HS-27A (cell line): ENCODE data around the gene C1orf216.
"Not testable (repeated sequence)": the region's sequence is repeated elsewhere in the genome, so short reads cannot be mapped to it uniquely, and the experiment has no call there.

Experiments
- DNase-seq: peaks from one replicate; pipeline ENCODE4 v3.0.0-alpha.2; 2012; ENCODE audit warnings: low read depth, missing footprints

C1orf216 gene

DNA sequence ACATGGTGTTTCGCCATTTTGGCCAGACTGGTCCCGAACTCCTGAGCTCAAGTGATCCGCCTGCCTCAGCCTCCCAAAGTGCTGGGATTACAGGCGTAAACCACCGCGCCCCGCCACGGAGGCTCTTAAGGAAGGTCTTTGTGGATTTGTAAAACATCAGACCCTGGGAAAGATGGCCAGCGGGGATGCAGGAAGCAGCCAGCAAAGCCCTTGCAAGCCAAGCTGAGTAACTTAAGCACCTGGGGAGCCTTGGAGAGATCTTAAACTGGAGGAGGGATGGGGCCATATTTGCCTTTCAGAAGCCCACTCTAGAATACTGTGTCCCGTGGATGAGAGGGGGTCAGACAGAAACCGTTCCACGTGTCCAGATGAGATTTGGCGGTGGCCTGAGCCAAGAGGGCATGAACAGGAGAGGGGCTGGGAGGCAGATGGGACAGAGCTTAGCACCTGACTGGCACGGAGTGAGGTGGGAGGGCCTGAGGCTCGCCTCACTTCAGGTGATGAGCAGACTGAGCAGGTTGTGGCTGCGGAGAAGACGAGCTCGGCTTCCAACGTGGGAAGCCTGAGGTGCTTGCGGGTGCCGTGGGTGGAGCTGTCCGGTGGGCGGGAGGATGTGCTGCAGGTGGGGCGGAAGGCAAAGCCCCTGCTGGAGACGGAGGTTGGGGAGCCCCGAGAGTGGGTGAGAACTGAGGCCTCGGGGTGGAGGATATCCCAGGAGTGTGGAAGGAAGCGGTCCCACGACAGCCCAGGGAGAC is 11.7 kb downstream of the C1orf216 start:
- DNase-seq, result no peak

DNA sequence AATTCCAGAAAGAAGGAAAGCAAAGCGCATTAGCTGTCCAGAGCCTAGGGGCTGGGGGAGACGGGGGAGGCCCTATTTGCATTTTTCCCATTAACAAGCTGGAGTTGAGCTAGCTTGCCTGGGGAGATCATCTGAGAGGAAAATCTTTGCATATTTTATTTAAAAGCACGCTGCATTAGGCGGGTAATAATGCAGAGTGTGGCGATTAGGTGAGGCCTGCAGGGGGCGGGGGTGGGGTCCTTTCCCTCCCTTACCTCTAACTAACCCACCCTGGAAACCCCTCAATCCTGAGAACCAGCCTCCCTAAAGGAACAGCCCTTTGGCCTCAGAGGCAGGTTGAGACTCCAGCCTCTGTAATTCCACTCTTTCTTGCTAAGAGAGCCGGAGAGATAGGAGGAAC is 16.2 kb downstream of the C1orf216 start:
- DNase-seq, result no peak

DNA sequence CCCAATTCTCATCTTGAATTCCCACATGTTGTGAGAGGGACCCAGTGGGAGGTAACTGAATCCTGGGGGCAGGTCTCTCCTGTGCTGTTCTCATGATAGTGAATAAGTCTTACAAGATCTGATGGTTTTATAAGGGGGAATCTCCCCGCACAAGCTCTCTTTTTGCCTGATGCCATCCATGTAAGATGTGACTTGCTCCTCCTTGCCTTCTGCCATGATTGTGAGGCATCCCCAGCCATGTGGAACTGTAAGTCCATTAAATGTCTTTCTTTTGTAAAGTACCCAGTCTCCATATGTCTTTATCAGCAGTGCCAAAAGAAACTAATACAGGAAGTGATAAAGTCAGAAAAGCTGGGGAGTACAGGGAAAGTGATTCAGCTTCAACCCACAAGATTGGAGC is 19.5 kb downstream of the C1orf216 start:
- DNase-seq, result not testable (repeated sequence)

DNA sequence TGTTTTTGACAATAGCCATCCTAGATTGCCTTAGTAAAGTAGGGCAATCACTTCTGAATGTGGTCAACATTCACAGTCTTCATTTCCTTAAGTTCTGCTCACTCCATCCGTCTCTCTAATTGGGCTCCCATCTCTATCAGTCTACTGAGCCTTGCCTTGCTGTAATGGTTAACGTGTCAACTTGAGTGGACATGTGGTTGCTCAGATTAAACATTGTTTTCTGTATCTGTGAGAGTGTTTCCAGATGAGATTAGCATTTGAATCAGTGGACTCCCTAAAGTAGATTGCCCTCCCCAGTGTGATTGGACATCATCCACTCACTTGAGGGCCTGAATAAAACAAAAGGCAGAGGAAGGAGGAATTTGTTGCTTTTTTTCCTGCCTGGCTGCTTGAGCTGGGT is 26.4 kb downstream of the C1orf216 start:
- no peak for DNase-seq

GRCh38 chr1:35691571-35692220 is 27.0 kb downstream of the C1orf216 start:
- no peak for DNase-seq

GRCh38 chr1:35691080-35691479 is 27.6 kb downstream of the C1orf216 start:
- DNase-seq, result no peak

GRCh38 chr1:35690103-35690502 is 28.6 kb downstream of the C1orf216 start:
- DNase-seq, result not testable (repeated sequence)

GRCh38 chr1:35688161-35688560 is 30.5 kb downstream of the C1orf216 start:
- DNase-seq, result no peak

DNA sequence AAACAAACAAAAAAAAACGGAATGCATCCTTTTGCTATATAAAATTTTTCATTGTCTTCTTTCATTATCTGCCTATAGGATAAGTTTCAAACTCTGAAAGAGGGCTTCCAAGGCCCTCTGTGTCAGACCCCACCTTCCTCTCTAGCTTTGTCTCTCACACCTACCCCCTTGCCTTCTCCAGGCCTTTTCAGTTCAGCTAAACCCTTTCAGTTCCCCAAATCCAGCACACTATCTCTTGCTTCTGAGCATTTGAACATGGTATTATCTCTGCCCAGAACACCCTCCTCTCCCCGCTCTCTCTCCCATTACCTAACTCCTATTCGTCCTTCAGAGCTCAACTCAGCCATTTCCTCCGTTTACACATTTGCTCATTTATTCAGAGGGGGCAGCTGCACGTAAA is 35.7 kb downstream of the C1orf216 start:
- no peak for DNase-seq

DNA sequence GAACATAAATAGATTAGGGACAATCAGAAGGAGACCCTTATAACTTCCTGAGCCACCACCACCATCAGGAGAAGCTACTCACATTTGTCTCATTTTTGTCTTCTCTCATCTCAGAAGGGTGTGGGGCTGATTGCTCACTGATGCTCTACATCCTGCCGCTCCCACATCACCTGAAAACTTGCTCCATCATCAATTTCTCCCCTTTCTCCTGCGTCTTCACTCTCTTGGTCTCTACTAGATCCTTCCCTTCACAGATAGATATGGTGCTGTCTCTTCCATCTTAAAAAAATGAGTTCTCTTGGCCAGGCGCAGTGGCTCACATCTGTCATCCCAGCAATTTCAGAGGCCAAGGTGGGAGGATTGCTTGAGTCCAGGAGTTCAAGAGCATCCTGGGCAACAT is 38.4 kb downstream of the C1orf216 start:
- no peak for DNase-seq

DNA sequence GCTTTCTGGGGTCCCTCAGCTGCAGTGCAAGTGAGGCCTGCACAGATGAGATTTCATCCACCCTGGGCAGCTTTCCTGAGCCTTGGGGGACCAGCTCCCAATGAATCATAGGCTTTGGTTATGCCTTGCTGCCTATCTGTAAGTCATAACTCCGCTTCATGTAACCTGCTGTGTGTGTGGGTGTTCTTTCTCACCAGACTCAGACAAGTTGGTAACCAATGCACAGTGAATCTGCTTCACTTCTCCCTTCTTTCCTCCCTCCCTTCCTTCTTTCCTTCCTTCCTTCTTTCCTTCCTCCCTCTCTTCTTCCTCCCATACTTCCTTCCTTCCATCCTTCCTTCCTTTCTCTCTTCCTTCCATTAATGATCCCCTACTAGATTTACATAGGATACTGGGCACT is 42.9 kb downstream of the C1orf216 start:
- DNase-seq, result no peak

GRCh38 chr1:35674111-35674510 is 44.6 kb downstream of the C1orf216 start:
- DNase-seq, result no peak

GRCh38 chr1:35672116-35672515 is 46.6 kb downstream of the C1orf216 start:
- no peak for DNase-seq

DNA sequence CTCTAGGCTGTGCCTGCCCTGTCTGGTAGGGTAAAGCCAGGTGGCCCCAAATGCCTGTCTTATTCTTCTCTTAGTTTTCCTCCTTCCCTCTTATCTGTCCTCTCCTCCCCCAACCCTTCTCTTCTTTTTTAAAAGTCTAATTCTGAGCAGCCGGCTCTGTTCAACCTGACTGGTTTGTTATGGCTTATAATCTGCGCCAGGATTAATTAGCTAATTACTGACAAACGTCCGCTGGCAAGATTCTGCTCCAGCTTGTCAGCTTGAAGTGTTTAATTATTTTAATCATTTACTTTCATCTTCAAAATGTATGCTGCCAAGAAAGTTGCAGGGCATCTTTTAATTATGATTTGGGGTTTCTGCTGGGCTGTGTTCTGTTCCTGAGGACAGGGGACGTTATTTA is 50.2 kb downstream of the C1orf216 start:
- no peak for DNase-seq

DNA sequence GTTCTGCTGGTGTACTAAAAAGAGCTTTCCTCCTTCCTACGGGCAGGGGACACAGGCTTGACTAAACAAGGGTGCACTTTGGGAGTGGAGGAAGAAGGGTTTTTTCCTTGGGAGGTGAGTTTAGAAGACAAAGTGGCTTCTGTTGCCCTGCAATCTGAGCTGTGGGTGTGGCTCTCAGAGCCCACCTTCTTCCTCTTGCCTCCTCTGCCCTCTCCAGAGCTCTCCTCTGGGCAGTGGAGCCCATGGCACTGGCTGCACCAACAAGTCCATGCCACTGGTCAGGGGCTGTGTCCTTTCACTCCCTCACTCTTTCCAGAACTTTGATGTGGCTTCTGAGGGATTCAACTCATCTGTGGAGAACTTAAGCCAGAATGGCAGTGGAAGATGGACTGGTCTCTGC is 51.8 kb downstream of the C1orf216 start:
- no peak for DNase-seq

- DNase-seq, result no peak
Measured at GRCh38 chr1:35666216-35666615, 52.5 kb downstream of the C1orf216 start.
